HL-60 (cell line): ENCODE results near the gene MAP3K13.

ENCODE experiments used
- CTCF ChIP-seq: IDR thresholded peaks from one replicate; pipeline ENCODE4 v1.5.1; 2011; ENCODE audit warnings: low read length, control low read depth, inconsistent platforms; ENCODE audit not compliant: insufficient read depth
- POLR2AphosphoS5 ChIP-seq: IDR thresholded peaks from 2 replicates; pipeline ENCODE4 v1.6.1; 2012; ENCODE audit warnings: low read depth
- REST ChIP-seq: IDR thresholded peaks from 2 replicates; pipeline ENCODE4 v1.6.1; 2012; ENCODE audit warnings: low read depth; ENCODE audit not compliant: insufficient replicate concordance

GRCh38 chr3:185460309-185460708 is 97.4 kb downstream of the MAP3K13 start:
- TF ChIP-seq CTCF (no peak), REST (no peak), POLR2AphosphoS5 (no peak)
